Central memory CD4-positive, alpha-beta T cell (primary cell): ENCODE measurements around the gene ST6GALNAC6.

ENCODE experiments used
- DNase-seq: peaks from one replicate; pipeline ENCODE4 v3.0.0; 2022
- total RNA-seq, 3 experiments: gene quantifications; one replicate each; lab custom pipeline; 2026; lab: John Stamatoyannopoulos, UW

ST6GALNAC6 gene
- 2.4 to 15.0 (median 9.3) reads per million in 3 experiments for total RNA-seq

- peak; percentile 58 for DNase-seq
Measured at GRCh38 chr9:127899128-127899943, at the start of gene ST6GALNAC6. Gene ST6GALNAC6, minus strand, starts transcription at chr9:127899603. Its CDS starts 1,622 bp downstream, at chr9:127897981.

GRCh38 chr9:127947841-127948710, 48.7 kb upstream of the ST6GALNAC6 start:
- no peak for DNase-seq

GRCh38 chr9:127946728-127947127, 47.3 kb upstream of the ST6GALNAC6 start:
- DNase-seq: no peak

- DNase-seq: no peak
Measured at GRCh38 chr9:127945942-127946341, 46.5 kb upstream of the ST6GALNAC6 start.

- DNase-seq: no peak
Measured at GRCh38 chr9:127945338-127945737, 45.9 kb upstream of the ST6GALNAC6 start.

GRCh38 chr9:127944586-127945218, 45.3 kb upstream of the ST6GALNAC6 start:
- no peak for DNase-seq

- peak; percentile 70 for DNase-seq
Measured at GRCh38 chr9:127943731-127944144, 44.3 kb upstream of the ST6GALNAC6 start.

- DNase-seq: no peak
Measured at GRCh38 chr9:127943011-127943662, 43.7 kb upstream of the ST6GALNAC6 start.

- peak; percentile 42 for DNase-seq
Measured at GRCh38 chr9:127942216-127943010, 43.0 kb upstream of the ST6GALNAC6 start.

GRCh38 chr9:127941961-127942215, 42.5 kb upstream of the ST6GALNAC6 start:
- DNase-seq: no peak

- DNase-seq: no peak
Measured at GRCh38 chr9:127941062-127941960, 41.9 kb upstream of the ST6GALNAC6 start.

- DNase-seq: no peak
Measured at GRCh38 chr9:127940593-127940992, 41.2 kb upstream of the ST6GALNAC6 start.

- DNase-seq: no peak
Measured at GRCh38 chr9:127938298-127938690, 38.9 kb upstream of the ST6GALNAC6 start.

GRCh38 chr9:127937388-127938297, 38.2 kb upstream of the ST6GALNAC6 start, which contains the start of gene DPM2:
Gene DPM2, minus strand, starts transcription at chr9:127937854. Its CDS starts 34 bp downstream, at chr9:127937820.
- peak; percentile 85 for DNase-seq

- DNase-seq: peak; percentile 31
Measured at GRCh38 chr9:127937056-127937387, 37.6 kb upstream of the ST6GALNAC6 start.

- no peak for DNase-seq
Measured at GRCh38 chr9:127936347-127936852, 37.0 kb upstream of the ST6GALNAC6 start.

GRCh38 chr9:127935765-127936221, 36.4 kb upstream of the ST6GALNAC6 start:
- DNase-seq: no peak

GRCh38 chr9:127934986-127935385, 35.6 kb upstream of the ST6GALNAC6 start:
- DNase-seq: no peak

- DNase-seq: no peak
Measured at GRCh38 chr9:127934248-127934647, 34.8 kb upstream of the ST6GALNAC6 start.
